ENCODE data around the gene EPB42.
"Not testable (repeated sequence)": the region's sequence is repeated elsewhere in the genome, so short reads cannot be mapped to it uniquely, and the experiment has no call there.

Gene EPB42

DNA sequence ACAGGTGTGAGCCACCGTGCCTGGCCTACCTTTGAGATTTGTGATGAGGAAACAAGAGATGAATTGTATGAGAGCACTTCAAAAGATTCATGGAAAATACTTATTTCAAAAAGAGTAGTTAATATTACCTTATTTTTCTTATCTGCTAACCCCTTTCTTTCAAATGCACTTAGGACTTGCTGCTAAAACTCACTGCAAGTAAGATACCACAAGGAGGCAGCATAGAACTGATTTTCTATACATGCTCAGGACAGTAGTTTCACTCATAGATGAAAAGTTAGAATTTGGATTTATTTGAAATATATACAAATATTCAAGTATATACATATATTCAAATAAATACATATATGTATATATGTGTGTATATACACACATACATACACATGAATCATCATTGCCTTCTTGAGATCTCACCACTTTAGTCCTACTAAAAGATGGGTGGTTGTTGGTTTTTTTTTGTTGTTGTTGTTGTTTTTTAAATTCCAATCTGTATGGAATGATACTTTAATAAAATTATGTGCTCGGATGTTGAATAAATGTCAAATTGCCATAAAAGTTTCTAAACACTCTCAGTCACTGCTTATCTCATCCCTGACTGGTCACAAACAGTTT lies 33.2 kb downstream of the EPB42 start:
- H3K4me3 ChIP-seq (ENCODE audit: low read depth, low read length), result no peak overlapping the region
- DNase-seq (ENCODE audit: low read depth), result peak; percentile 86
- TF ChIP-seq, protein P1, sequence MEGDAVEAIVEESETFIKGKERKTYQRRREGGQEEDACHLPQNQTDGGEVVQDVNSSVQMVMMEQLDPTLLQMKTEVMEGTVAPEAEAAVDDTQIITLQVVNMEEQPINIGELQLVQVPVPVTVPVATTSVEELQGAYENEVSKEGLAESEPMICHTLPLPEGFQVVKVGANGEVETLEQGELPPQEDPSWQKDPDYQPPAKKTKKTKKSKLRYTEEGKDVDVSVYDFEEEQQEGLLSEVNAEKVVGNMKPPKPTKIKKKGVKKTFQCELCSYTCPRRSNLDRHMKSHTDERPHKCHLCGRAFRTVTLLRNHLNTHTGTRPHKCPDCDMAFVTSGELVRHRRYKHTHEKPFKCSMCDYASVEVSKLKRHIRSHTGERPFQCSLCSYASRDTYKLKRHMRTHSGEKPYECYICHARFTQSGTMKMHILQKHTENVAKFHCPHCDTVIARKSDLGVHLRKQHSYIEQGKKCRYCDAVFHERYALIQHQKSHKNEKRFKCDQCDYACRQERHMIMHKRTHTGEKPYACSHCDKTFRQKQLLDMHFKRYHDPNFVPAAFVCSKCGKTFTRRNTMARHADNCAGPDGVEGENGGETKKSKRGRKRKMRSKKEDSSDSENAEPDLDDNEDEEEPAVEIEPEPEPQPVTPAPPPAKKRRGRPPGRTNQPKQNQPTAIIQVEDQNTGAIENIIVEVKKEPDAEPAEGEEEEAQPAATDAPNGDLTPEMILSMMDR (conservative IDR thresholded peaks at IDR 0.05; ENCODE audit: low read depth, low read length), result peak; percentile 72

DNA sequence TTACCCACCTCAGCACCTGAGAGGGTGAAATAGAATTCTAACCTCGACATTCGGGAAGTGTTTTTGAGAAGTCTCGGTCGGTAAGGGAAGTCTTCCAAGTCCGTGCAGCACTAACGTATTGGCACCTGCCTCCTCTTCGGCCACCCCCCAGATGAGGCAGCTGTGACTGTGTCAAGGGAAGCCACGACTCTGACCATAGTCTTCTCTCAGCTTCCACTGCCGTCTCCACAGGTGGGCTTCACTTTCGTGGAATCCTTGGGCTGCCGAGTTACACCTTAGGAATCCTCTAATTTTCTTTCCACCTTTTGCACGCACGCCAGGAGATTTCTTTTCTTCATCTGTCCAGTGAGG lies 34.8 kb downstream of the EPB42 start:
- DNase-seq (ENCODE audit: low read depth), result no peak
- TF ChIP-seq, protein P1 (conservative IDR thresholded peaks at IDR 0.05; ENCODE audit: low read depth, low read length), result no peak
- H3K4me3 ChIP-seq (ENCODE audit: low read depth, low read length), result peak overlapping the region; percentile 79

DNA sequence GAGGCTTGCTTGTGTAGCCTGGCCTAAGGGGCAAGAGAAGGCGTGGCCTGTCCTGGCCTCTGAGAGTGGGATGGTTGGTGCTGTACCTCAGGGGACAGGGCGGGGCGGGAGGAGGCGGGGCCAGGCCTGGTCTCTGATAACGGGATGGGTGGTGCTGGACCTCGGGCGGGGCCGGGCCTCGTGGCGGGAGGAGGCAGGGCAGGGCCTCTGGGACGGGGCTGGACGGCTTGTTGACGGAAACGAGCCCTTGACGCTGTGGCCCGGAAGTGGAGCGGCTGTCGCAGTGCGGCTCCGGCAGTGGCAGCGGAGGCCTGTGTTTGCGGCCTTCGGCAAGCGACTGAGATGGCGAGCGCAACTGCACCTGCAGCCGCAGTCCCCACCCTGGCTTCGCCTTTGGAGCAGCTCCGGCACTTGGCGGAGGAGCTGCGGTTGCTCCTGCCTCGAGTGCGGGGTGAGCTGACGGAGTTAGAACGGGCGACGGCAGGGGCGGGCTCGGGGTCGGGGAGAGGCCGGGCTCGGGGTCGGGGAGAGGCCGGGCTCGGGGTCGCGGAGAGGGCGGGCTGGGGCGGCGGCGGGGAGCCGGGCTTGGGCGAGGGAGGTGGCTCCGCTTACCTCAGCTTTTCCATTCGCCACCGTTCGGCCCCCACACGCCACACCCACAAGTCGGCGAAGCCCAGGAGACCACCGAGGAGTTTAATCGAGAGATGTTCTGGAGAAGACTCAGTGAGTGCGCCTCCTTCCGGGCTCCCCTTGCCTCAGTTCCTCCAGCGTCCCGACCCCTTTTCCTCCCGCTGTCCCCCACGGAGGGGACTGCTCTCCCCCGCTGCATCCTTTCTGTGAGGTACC lies 35.4 kb downstream of the EPB42 start, which contains the start of gene CCNDBP1:
Gene CCNDBP1 (plus strand): TSS at position 247 of the 846 bp plus-strand sequence. CDS start 96 bp downstream, at position 343.
- H3K4me3 ChIP-seq (ENCODE audit: low read depth, low read length), result peak within 1 kb of the TSS; percentile 79
- TF ChIP-seq, protein P1 (conservative IDR thresholded peaks at IDR 0.05; ENCODE audit: low read depth, low read length), result peak; percentile 60
- DNase-seq (ENCODE audit: low read depth), result peak; percentile 46

DNA sequence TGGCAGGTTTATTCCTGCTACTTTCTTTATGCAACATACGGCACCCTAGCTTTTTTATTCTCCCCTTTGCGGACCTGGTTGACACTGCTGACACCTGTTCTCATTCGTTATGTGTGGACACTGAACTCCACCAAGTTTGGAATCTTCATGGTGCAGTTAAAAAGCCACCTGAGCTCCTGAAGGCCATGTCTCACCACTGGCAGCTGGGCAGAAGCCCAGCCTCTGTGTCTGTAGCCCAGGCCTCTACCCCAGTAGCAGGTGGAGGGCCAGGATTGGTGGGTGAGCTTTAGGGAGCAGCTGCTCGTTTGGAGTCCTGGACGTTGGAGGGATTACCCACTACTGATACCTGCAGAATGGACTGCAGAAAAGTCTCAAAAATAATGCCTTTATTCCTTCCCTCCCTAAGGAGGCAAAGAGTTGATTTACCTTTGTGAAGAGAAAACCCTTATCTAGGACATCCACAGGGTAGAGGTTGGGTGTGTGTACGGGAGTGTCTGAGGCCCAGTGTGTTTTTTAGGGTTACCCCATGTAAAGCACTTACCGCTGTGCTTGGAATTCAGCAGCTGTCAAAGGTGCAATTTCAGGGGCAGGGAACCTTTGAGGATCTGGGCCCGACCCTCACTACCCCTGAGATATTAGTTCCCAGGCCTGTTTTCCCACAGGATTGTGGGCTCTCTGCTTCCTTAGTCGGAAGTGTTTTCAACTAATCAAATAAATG lies 36.3 kb downstream of the EPB42 start:
- TF ChIP-seq, protein P1 (conservative IDR thresholded peaks at IDR 0.05; ENCODE audit: low read depth, low read length), result no peak
- DNase-seq (ENCODE audit: low read depth), result no peak
- H3K4me3 ChIP-seq (ENCODE audit: low read depth, low read length), result peak overlapping the region; percentile 79

DNA sequence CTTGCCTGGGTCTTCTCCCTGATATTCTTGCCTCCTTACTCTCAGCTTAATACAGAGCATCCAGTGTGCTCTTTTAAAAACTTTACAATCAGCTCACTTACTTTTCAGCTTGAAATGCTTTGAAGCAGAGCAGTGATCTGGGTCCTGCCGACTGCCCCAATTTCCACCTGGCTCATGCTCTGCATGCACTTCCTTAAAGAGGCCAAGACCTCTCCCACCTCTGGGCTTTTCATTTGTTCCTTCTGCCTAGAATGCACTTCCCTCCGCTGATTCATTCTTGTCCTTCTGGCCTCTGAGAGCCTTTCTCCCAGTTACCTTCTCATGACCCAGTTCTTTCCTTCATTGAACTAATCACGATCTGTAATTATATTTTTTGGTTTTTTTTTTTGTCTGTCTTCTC lies 37.5 kb downstream of the EPB42 start:
- DNase-seq (ENCODE audit: low read depth), result no peak
- no peak overlapping the region for H3K4me3 ChIP-seq (ENCODE audit: low read depth, low read length)
- TF ChIP-seq, protein P1 (conservative IDR thresholded peaks at IDR 0.05; ENCODE audit: low read depth, low read length), result no peak

DNA sequence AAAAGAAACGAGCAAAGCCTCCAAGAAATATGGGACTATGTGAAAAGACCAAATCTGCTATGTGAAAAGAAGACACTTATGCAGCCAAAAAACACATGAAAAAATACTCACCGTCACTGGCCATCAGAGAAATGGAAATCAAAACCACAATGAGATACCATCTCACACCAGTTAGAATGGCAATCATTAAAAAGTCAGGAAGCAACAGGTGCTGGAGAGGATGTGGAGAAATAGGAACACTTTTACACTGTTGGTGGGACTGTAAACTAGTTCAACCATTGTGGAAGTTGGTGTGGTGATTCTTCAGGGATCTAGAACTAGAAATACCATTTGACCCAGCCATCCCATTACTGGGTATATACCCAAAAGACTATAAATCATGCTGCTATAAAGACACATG lies 43.7 kb downstream of the EPB42 start:
- not testable (repeated sequence) for H3K4me3 ChIP-seq (ENCODE audit: low read depth, low read length); DNase-seq (ENCODE audit: low read depth)

DNA sequence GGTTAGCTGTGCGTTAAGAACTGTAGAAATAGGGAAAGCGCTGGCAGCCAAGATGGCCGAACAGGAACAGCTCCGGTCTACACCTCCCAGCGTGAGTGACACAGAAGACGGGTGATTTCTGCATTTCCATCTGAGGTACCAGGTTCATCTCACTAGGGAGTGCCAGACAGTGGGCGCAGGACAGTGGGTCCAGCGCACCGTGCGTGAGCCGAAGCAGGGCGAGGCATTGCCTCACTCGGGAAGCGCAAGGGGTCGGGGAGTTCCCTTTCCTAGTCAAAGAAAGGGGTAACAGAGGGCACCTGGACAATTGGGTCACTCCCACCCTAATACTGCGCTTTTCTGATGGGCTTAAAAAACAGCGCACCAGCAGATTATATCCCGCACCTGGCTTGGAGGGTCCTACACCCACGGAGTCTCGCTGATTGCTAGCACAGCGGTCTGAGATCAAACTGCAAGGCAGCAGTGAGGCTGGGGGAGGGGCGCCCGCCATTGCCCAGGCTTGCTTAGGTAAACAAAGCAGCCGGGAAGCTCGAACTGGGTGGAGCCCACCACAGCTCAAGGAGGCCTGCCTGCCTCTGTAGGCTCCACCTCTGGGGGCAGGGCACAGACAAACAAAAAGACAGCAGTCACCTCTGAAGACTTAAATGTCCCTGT lies 45.0 kb downstream of the EPB42 start:
- not testable (repeated sequence) for H3K4me3 ChIP-seq (ENCODE audit: low read depth, low read length); DNase-seq (ENCODE audit: low read depth)

All from choroid plexus epithelial cell (primary cell).